ENCODE results near the gene ANKRD28.

Gene ANKRD28

DNA sequence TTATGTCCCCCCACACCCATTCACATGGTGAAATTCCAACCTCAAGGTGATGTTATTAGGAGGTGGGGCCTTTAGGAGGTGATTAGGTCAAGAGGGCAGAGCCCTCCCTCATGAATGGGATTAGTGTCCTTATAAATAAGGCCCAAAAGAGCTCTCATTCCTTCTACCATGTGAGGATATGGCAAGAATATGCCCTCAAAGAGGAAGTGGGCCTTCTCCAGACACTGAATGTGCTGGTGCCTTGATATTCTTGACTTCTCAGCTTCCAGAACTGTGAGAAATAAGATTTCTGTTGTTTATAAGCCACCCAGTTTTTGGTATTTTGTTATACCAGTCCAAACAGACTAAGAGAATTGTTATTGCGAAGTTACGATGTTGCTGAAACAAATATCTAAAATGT, 94.4 kb downstream of the ANKRD28 start:
- TF ChIP-seq CTCF (IDR thresholded peaks at IDR 0.05): no peak

- TF ChIP-seq CTCF (IDR thresholded peaks at IDR 0.05): no peak
Observed at GRCh38 chr3:15694628-15695027, 103.2 kb downstream of the ANKRD28 start.

DNA sequence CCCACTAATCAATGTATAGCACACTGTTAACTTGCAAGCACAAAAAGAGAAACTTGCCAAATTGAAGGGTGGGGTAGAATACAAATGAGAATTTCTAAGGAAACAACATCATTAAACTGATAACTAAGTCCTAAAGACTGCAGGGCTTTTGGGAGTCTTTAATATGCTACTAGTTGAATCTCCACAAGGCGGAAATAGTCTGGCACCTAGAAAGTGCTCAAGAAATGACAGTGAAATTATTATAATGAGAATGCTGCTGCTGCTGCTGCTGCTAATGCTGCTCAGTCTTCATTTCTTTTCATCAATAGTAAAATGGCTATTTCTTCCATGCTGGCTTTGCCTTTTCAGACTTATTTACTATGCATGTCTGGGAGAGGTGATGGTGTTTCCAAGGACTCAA, 104.4 kb downstream of the ANKRD28 start:
- peak; percentile 19; the same call in 1 of the 2 replicates for TF ChIP-seq CTCF (IDR thresholded peaks at IDR 0.05)

- no peak for TF ChIP-seq CTCF (IDR thresholded peaks at IDR 0.05)
Observed at GRCh38 chr3:15690748-15691147, 107.0 kb downstream of the ANKRD28 start.

GRCh38 chr3:15690230-15690629, 107.5 kb downstream of the ANKRD28 start:
- TF ChIP-seq CTCF (IDR thresholded peaks at IDR 0.05): no peak

- no peak for TF ChIP-seq CTCF (IDR thresholded peaks at IDR 0.05)
Observed at GRCh38 chr3:15685927-15686326, 111.9 kb downstream of the ANKRD28 start.

GRCh38 chr3:15683253-15683652, 114.5 kb downstream of the ANKRD28 start:
- TF ChIP-seq CTCF (IDR thresholded peaks at IDR 0.05): no peak

- no peak for TF ChIP-seq CTCF (IDR thresholded peaks at IDR 0.05)
Observed at GRCh38 chr3:15682561-15683185, 115.1 kb downstream of the ANKRD28 start.

Data from LNCAP (cell line).